ENCODE measurements around the gene GRM7. TPM values are rescaled to one million over a fixed set of nuclear protein-coding genes. Genes with fewer than 3 reads are reported as not detected.
A peak's percentile ranks its signal among the peaks of the same experiment; 100 is the strongest.
"Not testable (repeated sequence)": the region's sequence is repeated elsewhere in the genome, so short reads cannot be mapped to it uniquely, and the experiment has no call there.

Gene GRM7
- total RNA-seq, 6 experiments from 2014 or later = not detected

DNA sequence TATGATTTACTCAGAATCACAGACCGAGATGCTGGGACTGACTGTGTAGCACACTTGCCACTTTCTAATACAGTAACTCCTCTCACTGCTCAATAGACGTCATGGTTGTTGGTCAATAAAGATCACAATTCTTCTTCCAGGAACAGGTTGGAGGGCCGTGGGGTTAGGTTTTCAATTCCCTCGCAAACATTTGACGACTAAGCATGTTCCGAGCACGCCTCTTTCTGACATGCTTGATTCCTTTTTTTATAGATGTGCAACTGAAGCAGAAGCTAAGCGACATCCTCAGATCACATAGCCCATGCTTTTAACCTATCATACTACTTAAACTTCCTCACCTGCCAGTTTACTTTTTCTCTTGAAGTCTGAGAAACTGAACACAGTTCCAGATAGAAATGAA lies 61.0 kb downstream of the GRM7 start:
- Mint-ChIP-seq H3K27ac (no peak overlapping the region), H3K4me1 (ENCODE audit: low read depth) (no peaks in the 10 kb centered on the region), H3K9me3 (peaks cover 50% of the 10 kb centered on the region), H3K36me3 (ENCODE audit: low read depth) (no peaks in the 10 kb centered on the region), H3K27me3 (ENCODE audit: insufficient read depth) (no peaks in the 10 kb centered on the region), H3K4me3 (no peak overlapping the region)
- TF ChIP-seq, protein P1, sequence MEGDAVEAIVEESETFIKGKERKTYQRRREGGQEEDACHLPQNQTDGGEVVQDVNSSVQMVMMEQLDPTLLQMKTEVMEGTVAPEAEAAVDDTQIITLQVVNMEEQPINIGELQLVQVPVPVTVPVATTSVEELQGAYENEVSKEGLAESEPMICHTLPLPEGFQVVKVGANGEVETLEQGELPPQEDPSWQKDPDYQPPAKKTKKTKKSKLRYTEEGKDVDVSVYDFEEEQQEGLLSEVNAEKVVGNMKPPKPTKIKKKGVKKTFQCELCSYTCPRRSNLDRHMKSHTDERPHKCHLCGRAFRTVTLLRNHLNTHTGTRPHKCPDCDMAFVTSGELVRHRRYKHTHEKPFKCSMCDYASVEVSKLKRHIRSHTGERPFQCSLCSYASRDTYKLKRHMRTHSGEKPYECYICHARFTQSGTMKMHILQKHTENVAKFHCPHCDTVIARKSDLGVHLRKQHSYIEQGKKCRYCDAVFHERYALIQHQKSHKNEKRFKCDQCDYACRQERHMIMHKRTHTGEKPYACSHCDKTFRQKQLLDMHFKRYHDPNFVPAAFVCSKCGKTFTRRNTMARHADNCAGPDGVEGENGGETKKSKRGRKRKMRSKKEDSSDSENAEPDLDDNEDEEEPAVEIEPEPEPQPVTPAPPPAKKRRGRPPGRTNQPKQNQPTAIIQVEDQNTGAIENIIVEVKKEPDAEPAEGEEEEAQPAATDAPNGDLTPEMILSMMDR (IDR thresholded peaks at IDR 0.05) = no peak
- no peak for DNase-seq

DNA sequence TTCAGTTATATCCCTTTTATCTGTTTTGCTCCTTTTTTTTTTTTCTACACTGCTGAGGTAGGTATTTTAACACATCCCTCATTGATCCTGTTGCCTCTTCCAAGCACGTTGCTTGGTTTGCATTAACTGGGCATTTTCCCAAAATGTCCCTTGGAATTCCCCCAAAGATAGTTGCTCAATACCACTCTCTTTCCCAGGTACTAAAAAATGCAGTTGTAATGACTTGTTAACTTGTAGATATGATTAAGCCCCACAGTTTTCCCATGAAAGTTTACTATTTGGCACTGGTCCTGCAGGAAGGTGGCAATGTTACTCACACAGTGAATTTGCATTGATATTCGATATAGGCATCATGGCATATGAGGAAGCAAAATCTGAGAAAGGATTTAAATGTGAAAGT lies 67.1 kb downstream of the GRM7 start:
- no peak overlapping the region for H3K27ac Mint-ChIP-seq

DNA sequence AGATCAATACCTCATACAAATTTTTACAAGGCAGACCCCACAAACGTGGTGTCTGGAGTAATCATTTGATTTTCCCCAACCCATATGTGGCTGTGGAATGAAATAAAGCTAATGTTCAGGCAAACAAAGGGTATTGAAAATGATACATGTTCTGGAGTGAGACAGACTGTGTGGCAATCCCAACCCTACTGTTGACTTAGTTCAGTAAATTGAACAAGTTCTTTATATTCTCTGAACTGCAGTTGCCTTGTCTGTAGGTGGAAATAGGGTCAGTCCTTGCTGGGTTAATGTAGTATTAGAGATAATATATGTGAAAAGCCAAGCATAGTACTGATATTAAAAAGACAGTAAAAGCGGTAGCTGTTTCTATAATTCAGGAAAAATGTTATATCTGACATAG lies 69.0 kb downstream of the GRM7 start:
- Mint-ChIP-seq H3K36me3 (ENCODE audit: low read depth) (no peaks in the 10 kb centered on the region), H3K4me3 (no peak overlapping the region), H3K9me3 (peaks cover 30% of the 10 kb centered on the region), H3K4me1 (ENCODE audit: low read depth) (no peaks in the 10 kb centered on the region), H3K27me3 (ENCODE audit: insufficient read depth) (no peaks in the 10 kb centered on the region), H3K27ac (no peak overlapping the region)
- TF ChIP-seq, protein P1 (IDR thresholded peaks at IDR 0.05) = no peak
- no peak for DNase-seq

More for the DNA sequence above, 67.1 kb downstream of the GRM7 start:
- TF ChIP-seq, protein P1 (IDR thresholded peaks at IDR 0.05) = no peak
- H3K4me3 Mint-ChIP-seq = no peak overlapping the region
- no peaks in the 10 kb centered on the region for H3K36me3 Mint-ChIP-seq (ENCODE audit: low read depth)
- H3K27me3 Mint-ChIP-seq (ENCODE audit: insufficient read depth) = no peaks in the 10 kb centered on the region
- no peak for DNase-seq
- no peaks in the 10 kb centered on the region for H3K4me1 Mint-ChIP-seq (ENCODE audit: low read depth)
- H3K9me3 Mint-ChIP-seq = peaks cover 38% of the 10 kb centered on the region

DNA sequence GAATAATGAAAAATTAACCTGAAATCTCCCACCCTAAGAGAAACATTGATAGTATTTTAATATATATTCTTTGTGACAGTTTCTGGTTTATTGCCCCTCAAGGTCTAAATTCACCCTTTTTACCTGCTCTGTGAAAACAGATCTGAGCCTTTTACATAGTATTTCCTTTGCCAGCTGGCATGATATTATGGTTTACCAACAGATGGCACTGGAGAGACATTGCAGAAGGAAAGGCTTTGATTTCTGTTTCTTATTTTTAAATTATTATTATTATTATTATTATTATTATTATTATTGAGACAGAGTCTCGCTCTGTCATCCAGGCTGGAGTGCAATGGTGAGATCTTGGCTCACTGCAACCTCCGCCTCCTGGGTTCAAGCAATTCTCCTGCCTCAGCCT lies 74.5 kb downstream of the GRM7 start:
- H3K27ac Mint-ChIP-seq; H3K27me3 Mint-ChIP-seq (ENCODE audit: insufficient read depth); H3K36me3 Mint-ChIP-seq (ENCODE audit: low read depth); H3K4me1 Mint-ChIP-seq (ENCODE audit: low read depth); DNase-seq; H3K4me3 Mint-ChIP-seq: not testable (repeated sequence)
- H3K9me3 Mint-ChIP-seq = peaks cover 41% of the 10 kb centered on the region
- TF ChIP-seq, protein P1 (IDR thresholded peaks at IDR 0.05) = peak; percentile 19; the same call in 1 of the 2 replicates

DNA sequence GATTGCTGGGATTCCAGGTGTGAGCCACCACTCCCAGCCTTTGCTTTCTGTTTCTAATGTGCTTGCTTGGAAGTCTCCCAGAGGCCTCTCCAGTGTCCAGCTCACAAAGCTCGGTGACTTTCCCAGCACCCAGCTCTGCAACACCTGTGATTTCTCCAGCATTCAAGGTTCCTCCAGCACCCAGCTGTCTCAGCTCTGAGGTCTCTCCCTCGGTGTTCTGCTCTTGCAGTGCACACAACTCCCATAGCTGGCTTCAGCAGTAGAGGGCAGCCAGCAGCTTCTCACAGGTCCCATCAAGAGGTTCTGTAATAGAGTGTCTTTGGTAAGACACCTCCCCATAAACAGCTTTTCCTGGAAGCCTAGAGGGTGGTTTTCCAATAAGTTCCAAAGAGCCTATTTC lies 75.1 kb downstream of the GRM7 start:
- peaks cover 44% of the 10 kb centered on the region for H3K9me3 Mint-ChIP-seq
- DNase-seq = no peak
- no peaks in the 10 kb centered on the region for H3K4me1 Mint-ChIP-seq (ENCODE audit: low read depth)
- H3K4me3 Mint-ChIP-seq = no peak overlapping the region
- no peaks in the 10 kb centered on the region for H3K36me3 Mint-ChIP-seq (ENCODE audit: low read depth)
- no peaks in the 10 kb centered on the region for H3K27me3 Mint-ChIP-seq (ENCODE audit: insufficient read depth)
- TF ChIP-seq, protein P1 (IDR thresholded peaks at IDR 0.05) = no peak
- H3K27ac Mint-ChIP-seq = no peak overlapping the region

DNA sequence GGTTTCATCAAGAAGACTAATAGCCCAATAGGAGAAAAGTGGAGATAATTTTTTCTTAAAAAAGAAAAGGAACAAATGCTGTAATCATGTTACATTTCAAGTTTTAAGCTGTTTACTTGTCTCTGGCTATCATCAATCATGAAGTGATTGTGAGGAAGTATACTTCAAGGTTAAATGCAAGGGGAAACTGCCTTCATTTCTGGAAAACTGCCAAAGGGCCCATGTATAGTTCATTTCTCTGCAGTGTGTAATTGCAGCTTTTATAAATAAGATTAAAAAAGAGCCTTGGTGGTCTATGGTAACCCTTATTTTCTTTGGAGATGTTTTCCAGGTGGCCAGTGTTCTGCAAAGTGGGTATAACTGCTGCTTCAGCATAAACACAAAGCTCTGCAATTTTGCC lies 101.9 kb downstream of the GRM7 start:
- Mint-ChIP-seq H3K9me3 (peaks cover 24% of the 10 kb centered on the region), H3K4me1 (ENCODE audit: low read depth) (no peaks in the 10 kb centered on the region), H3K36me3 (ENCODE audit: low read depth) (no peaks in the 10 kb centered on the region), H3K27ac (no peak overlapping the region), H3K4me3 (no peak overlapping the region), H3K27me3 (ENCODE audit: insufficient read depth) (no peaks in the 10 kb centered on the region)
- TF ChIP-seq, protein P1 (IDR thresholded peaks at IDR 0.05) = no peak
- DNase-seq = no peak

Data from HFFc6 (cell line).